Neuronal stem cell (in vitro differentiated cells): ENCODE data around the gene SLC2A4RG. TPM values are rescaled to one million over a fixed set of nuclear protein-coding genes. Genes with fewer than 3 reads are reported as not detected.
A peak's percentile ranks its signal among the peaks of the same experiment; 100 is the strongest.

ENCODE experiments used
- DNase-seq: peaks from one replicate; pipeline ENCODE4 v3.0.0-alpha.2; 2013; ENCODE audit warnings: low spot score
- H2AFZ ChIP-seq: one replicate; pipeline ENCODE4 v1.6.1; 2013; ENCODE audit warnings: mild to moderate bottlenecking, low read length, inconsistent platforms
- H2AK5ac ChIP-seq: 2 replicates; pipeline ENCODE4 v1.6.1; 2013; ENCODE audit warnings: low read depth, mild to moderate bottlenecking, inconsistent platforms, low read length, moderate library complexity, mixed read lengths
- H2BK120ac ChIP-seq: 2 replicates; pipeline ENCODE4 v1.6.1; 2013; ENCODE audit warnings: low read depth, mild to moderate bottlenecking, inconsistent platforms, low read length, moderate library complexity, mixed read lengths
- H2BK12ac ChIP-seq: one replicate; pipeline ENCODE4 v1.6.1; 2013; ENCODE audit warnings: low read length, inconsistent platforms
- H2BK15ac ChIP-seq: 2 replicates; pipeline ENCODE4 v1.6.1; 2013; ENCODE audit warnings: mild to moderate bottlenecking, low read length, inconsistent platforms, mixed read lengths
- H2BK5ac ChIP-seq: one replicate; pipeline ENCODE4 v1.6.1; 2013; ENCODE audit warnings: inconsistent platforms, mild to moderate bottlenecking, low read length, moderate library complexity
- H3K14ac ChIP-seq: one replicate; pipeline ENCODE4 v1.6.1; 2013; ENCODE audit warnings: low read length, inconsistent platforms
- H3K18ac ChIP-seq: 2 replicates; pipeline ENCODE4 v1.6.1; 2013; ENCODE audit warnings: low read length, inconsistent platforms
- H3K23ac ChIP-seq: 2 replicates; pipeline ENCODE4 v1.6.1; 2013; ENCODE audit warnings: low read depth, mild to moderate bottlenecking, mixed read lengths, low read length, inconsistent platforms; ENCODE audit not compliant: poor library complexity
- H3K27ac ChIP-seq: replicated peaks from 3 replicates; pipeline ENCODE4 v1.5.1; 2013; ENCODE audit warnings: low read length, inconsistent platforms
- H3K27me3 ChIP-seq, 3 experiments: 2 replicates each; pipeline ENCODE4 v1.6.1; 2013; ENCODE audit warnings: low read length in 3 of 3, mild to moderate bottlenecking in 2 of 3, inconsistent platforms in 1 of 3, low read depth in 1 of 3, mixed read lengths in 1 of 3, moderate library complexity in 1 of 3; ENCODE audit not compliant: control insufficient read depth in 3 of 3, insufficient read depth in 3 of 3
- H3K36me3 ChIP-seq, 2 donors: replicated peaks in 1 of 2; 2 replicates each; pipeline ENCODE4 v1.6.1; 2013; ENCODE audit warnings: low read length in 2 of 2; ENCODE audit not compliant: control insufficient read depth in 2 of 2, insufficient read depth in 2 of 2
- H3K4ac ChIP-seq: 2 replicates; pipeline ENCODE4 v1.6.1; 2013; ENCODE audit warnings: inconsistent platforms, mild to moderate bottlenecking, low read length, moderate library complexity
- H3K4me1 ChIP-seq, 2 donors: 1 replicate in 1 of 2; 2 replicates in 1 of 2; pipeline ENCODE4 v1.6.1; 2013; ENCODE audit warnings: low read length in 2 of 2, low read depth in 1 of 2; ENCODE audit not compliant: control insufficient read depth in 2 of 2, insufficient read depth in 1 of 2
- H3K4me2 ChIP-seq: one replicate; pipeline ENCODE4 v1.6.1; 2013; ENCODE audit warnings: mild to moderate bottlenecking, low read length, inconsistent platforms; ENCODE audit not compliant: insufficient read depth, poor library complexity, severe bottlenecking
- H3K4me3 ChIP-seq, 2 donors: 2 replicates each; pipeline ENCODE4 v1.5.1; 2013; ENCODE audit warnings: low read length in 2 of 2, mild to moderate bottlenecking in 2 of 2, inconsistent platforms in 1 of 2, moderate library complexity in 1 of 2
- H3K79me1 ChIP-seq: one replicate; pipeline ENCODE4 v1.6.1; 2013; ENCODE audit warnings: low read depth, mild to moderate bottlenecking, inconsistent platforms, low read length, moderate library complexity
- H3K9ac ChIP-seq: one replicate; pipeline ENCODE4 v1.6.1; 2013; ENCODE audit warnings: mild to moderate bottlenecking, low read depth, low read length, inconsistent platforms; ENCODE audit not compliant: poor library complexity
- H3K9me3 ChIP-seq, 2 donors: replicated peaks in 1 of 2; 2 replicates each; pipeline versions ENCODE3 to v1.6.1; 2013; ENCODE audit warnings: low read length in 2 of 2, mild to moderate bottlenecking in 2 of 2, inconsistent platforms in 1 of 2, low read depth in 1 of 2, mixed read lengths in 1 of 2, moderate library complexity in 1 of 2; ENCODE audit not compliant: control insufficient read depth in 2 of 2, insufficient read depth in 1 of 2
- H4K8ac ChIP-seq: one replicate; pipeline ENCODE4 v1.6.1; 2013; ENCODE audit warnings: low read depth, mild to moderate bottlenecking, inconsistent platforms, low read length, moderate library complexity
- H4K91ac ChIP-seq: one replicate; pipeline ENCODE4 v1.6.1; 2013; ENCODE audit warnings: low read length, low read depth, mild to moderate bottlenecking, inconsistent platforms; ENCODE audit not compliant: poor library complexity
- WGBS, 2 donors: extraction: QIAGEN DNeasy Blood & Tissue Kit; methylation state at CpG; one replicate each; pipeline ENCODE4 v1.1.7; 2013; ENCODE audit warnings: missing lambda C conversion rate in 2 of 2, mixed read lengths in 1 of 2; ENCODE audit not compliant: insufficient read length in 2 of 2, insufficient replicate concordance in 1 of 2; ENCODE audit errors: extremely low coverage in 2 of 2; 5-methylcytosine and 5-hydroxymethylcytosine counted together
- small RNA-seq: library from polyadenylated mRNA; stranded (forward); fragments of <200 nt; extraction: miRNeasy Mini kit (QIAGEN cat#:217004); gene quantifications from one replicate; pipeline ENCODE3, GENCODE V24; 2013; ENCODE audit not compliant: insufficient read depth

The SLC2A4RG gene

DNA sequence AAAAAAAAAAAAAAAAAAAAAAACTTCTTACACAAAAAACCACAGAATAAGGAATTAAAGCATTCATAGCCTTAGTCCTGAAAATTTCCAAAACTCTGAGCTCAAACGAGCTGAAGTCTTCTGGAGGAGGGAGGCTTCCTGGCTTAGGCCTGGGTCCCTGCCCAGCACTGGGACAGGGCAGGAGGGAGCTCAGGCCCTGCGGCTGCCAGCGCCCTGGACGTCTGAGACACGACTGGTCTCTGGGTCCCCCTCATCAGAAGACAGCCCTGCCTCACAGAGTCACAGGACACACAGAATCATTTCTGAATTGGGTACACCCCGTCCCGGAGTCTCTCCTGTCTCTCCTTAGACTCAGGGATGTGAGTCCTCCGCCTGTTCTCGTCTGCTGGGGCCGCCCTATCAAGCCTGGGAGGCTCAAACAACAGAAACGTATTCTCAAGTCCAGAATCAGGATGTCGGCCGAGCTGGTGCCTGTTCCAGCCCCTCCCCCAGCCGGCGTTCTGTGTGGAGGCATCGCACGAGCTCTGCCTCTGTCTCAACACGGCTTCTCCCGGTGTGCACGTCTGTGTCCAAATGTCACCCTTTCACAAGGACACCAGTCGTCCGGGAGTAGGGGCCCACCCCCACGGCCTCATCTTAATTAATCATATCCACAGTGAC lies 52.1 kb downstream of the SLC2A4RG start:
- peak overlapping the region; percentile 11 for H2BK5ac ChIP-seq
- no CpG with 5 or more reads among the region's 23 CpGs for WGBS, 2 donors
- H3K9me3 ChIP-seq = no peaks in the 10 kb centered on the region
- no peak overlapping the region for H2BK120ac ChIP-seq
- peak overlapping the region; percentile 5 for H3K18ac ChIP-seq
- no peak overlapping the region for H4K91ac ChIP-seq
- no peak overlapping the region for H2AK5ac ChIP-seq
- H2BK15ac ChIP-seq = no peak overlapping the region
- H3K4ac ChIP-seq = no peak overlapping the region
- H3K36me3 ChIP-seq = peaks cover 12 to 39% of the 10 kb centered on the region in 2 donors
- H3K14ac ChIP-seq = no peak overlapping the region
- H2AFZ ChIP-seq = no peak overlapping the region
- H2BK12ac ChIP-seq = no peak overlapping the region
- no peak overlapping the region for H3K23ac ChIP-seq
- H3K27ac ChIP-seq = no peak overlapping the region
- H3K9ac ChIP-seq = peak overlapping the region; percentile 9
- no peaks in the 10 kb centered on the region for H3K27me3 ChIP-seq
- H4K8ac ChIP-seq = no peak overlapping the region
- H3K79me1 ChIP-seq = peaks cover 17% of the 10 kb centered on the region
- peaks cover 0 to 3% of the 10 kb centered on the region in 2 donors for H3K4me1 ChIP-seq
- H3K4me3 ChIP-seq = no peak overlapping the region
- no peak for DNase-seq
- H3K4me2 ChIP-seq = no peak overlapping the region

DNA sequence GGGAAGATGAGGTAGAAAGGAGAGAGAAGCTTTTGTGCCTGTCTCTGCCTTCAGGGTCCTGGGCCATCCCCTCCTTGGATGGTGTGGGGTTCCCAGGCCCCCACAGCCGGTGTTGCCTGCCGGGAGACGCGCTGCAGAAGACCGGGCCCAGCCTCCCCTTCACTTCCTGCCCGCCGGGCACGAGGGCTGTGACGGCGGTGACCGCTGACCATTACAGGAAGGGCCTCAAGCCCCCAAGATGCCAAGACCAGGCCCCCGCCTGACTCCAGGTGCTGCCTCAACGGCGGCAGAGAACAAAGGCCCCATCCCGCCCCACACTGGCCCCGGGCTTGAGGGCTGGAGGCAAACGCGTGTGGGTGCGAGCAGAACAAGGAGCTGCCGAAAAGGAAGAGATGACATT lies 53.3 kb downstream of the SLC2A4RG start:
- Histone ChIP-seq H3K9me3 (no peaks in the 10 kb centered on the region), H2AFZ (no peak overlapping the region), H3K9ac (no peak overlapping the region), H3K4me1 (peaks cover 0 to 3% of the 10 kb centered on the region in 2 donors), H2BK5ac (no peak overlapping the region), H2BK15ac (no peak overlapping the region), H3K4ac (peak overlapping the region; percentile 76), H3K18ac (no peak overlapping the region), H3K36me3 (peaks cover 11 to 27% of the 10 kb centered on the region in 2 donors), H3K27me3 (no peaks in the 10 kb centered on the region), H3K4me2 (no peak overlapping the region), H2BK120ac (no peak overlapping the region), H4K8ac (no peak overlapping the region), H3K4me3 (no peak overlapping the region), H3K23ac (peak overlapping the region; percentile 73), H4K91ac (no peak overlapping the region), H2AK5ac (peak overlapping the region; percentile 46), H3K79me1 (peaks cover 15% of the 10 kb centered on the region), H3K14ac (peak overlapping the region; percentile 82), H2BK12ac (no peak overlapping the region), H3K27ac (no peak overlapping the region)
- DNase-seq = no peak
- no CpG with 5 or more reads among the region's 20 CpGs for WGBS, 2 donors

Small RNAs within 50 kb of the gene (small RNA-seq; reads per million reads assigned to genes)
- gene LIME1 (not detected), gene TNFRSF6B (not detected)
